Urinary bladder (tissue), 4 donors: Measurements from ENCODE around the gene ZNF516. TPM values are rescaled to one million over a fixed set of nuclear protein-coding genes. Genes with fewer than 3 reads are reported as not detected.

ENCODE experiments used
- DNase-seq: peaks from one replicate; pipeline ENCODE4 v3.0.0-alpha.2; 2015; ENCODE audit errors: extremely low spot score
- H3K27ac ChIP-seq: one replicate; pipeline ENCODE4 v1.5.1; 2013; ENCODE audit warnings: low read depth, mild to moderate bottlenecking, moderate library complexity
- H3K36me3 ChIP-seq: one replicate; pipeline ENCODE4 v1.6.1; 2013; ENCODE audit warnings: mild to moderate bottlenecking, moderate library complexity; ENCODE audit not compliant: insufficient read depth
- H3K4me1 ChIP-seq: one replicate; pipeline ENCODE4 v1.6.1; 2013; ENCODE audit warnings: mild to moderate bottlenecking, moderate library complexity; ENCODE audit not compliant: insufficient read depth
- H3K4me3 ChIP-seq: one replicate; pipeline ENCODE4 v1.5.1; 2013; ENCODE audit warnings: low read depth, low read length
- WGBS: extraction: QIAGEN DNeasy Blood & Tissue Kit; methylation state at CpG from one replicate; pipeline ENCODE4 v1.1.7; 2013; 5-methylcytosine and 5-hydroxymethylcytosine counted together
- polyA plus RNA-seq: library from polyadenylated mRNA; stranded (reverse); fragments of 200-250 nt; gene quantifications from one replicate; pipeline ENCODE4 v1.2.3, GENCODE V29; 2013
- total RNA-seq: library from RNA; depleted of rRNA; stranded (reverse); fragments of >200 nt; gene quantifications from one replicate; pipeline ENCODE4 v1.2.3, GENCODE V29; 2014
- donor health status: healthy with polysubstance abuse.
- donor health status: healthy.

Gene ZNF516
- total and polyA plus RNA-seq, 2 donors: 16.1 to 30.5 TPM

- H3K4me3 ChIP-seq: no peak overlapping the region
- H3K4me1 ChIP-seq: no peaks in the 10 kb centered on the region
- WGBS: 71% methylated on average over 15 of the region's 15 CpGs
- no peak for DNase-seq
- no peak overlapping the region for H3K27ac ChIP-seq
- H3K36me3 ChIP-seq: no peaks in the 10 kb centered on the region
These were observed 8.8 kb upstream of the ZNF516 start for GRCh38 chr18:76503649-76504386.

GRCh38 chr18:76502551-76502950 lies 7.5 kb upstream of the ZNF516 start:
- Histone ChIP-seq H3K4me1 (no peaks in the 10 kb centered on the region), H3K36me3 (no peaks in the 10 kb centered on the region), H3K27ac (no peak overlapping the region), H3K4me3 (no peak overlapping the region)
- WGBS: 89% methylated on average over 7 of the region's 7 CpGs
- no peak for DNase-seq

- Histone ChIP-seq H3K36me3 (no peaks in the 10 kb centered on the region), H3K4me3 (no peak overlapping the region), H3K27ac (no peak overlapping the region), H3K4me1 (no peaks in the 10 kb centered on the region)
- 75% methylated on average over 10 of the region's 10 CpGs for WGBS
- DNase-seq: no peak
These were observed 4.7 kb upstream of the ZNF516 start for GRCh38 chr18:76499637-76500340.

GRCh38 chr18:76499021-76499420 lies 4.0 kb upstream of the ZNF516 start:
- H3K4me3 ChIP-seq: no peak overlapping the region
- 78% methylated on average over 8 of the region's 8 CpGs for WGBS
- H3K36me3 ChIP-seq: no peaks in the 10 kb centered on the region
- DNase-seq: no peak
- no peak overlapping the region for H3K27ac ChIP-seq
- no peaks in the 10 kb centered on the region for H3K4me1 ChIP-seq

GRCh38 chr18:76498064-76498463 lies 3.0 kb upstream of the ZNF516 start:
- no peak for DNase-seq
- Histone ChIP-seq H3K27ac (no peak overlapping the region), H3K4me3 (no peak overlapping the region), H3K4me1 (no peaks in the 10 kb centered on the region), H3K36me3 (no peaks in the 10 kb centered on the region)
- 36% methylated on average over 6 of the region's 6 CpGs for WGBS

GRCh38 chr18:76497021-76497420 lies 2.0 kb upstream of the ZNF516 start:
- no peak for DNase-seq
- no peaks in the 10 kb centered on the region for H3K36me3 ChIP-seq
- H3K4me1 ChIP-seq: no peaks in the 10 kb centered on the region
- no peak overlapping the region for H3K4me3 ChIP-seq
- WGBS: 60% methylated on average over 6 of the region's 6 CpGs
- peak overlapping the region; percentile 44 for H3K27ac ChIP-seq

- WGBS: 13% methylated on average over 48 of the region's 48 CpGs
- peak overlapping the region; percentile 68 for H3K27ac ChIP-seq
- H3K4me3 ChIP-seq: peak overlapping the region; percentile 98
- no peaks in the 10 kb centered on the region for H3K36me3 ChIP-seq
- no peaks in the 10 kb centered on the region for H3K4me1 ChIP-seq
- DNase-seq: no peak
These were observed 1.3 kb upstream of the ZNF516 start for GRCh38 chr18:76496194-76496890.

GRCh38 chr18:76495435-76496193 lies 572 bp upstream of the ZNF516 start:
- DNase-seq: no peak
- H3K27ac ChIP-seq: peak overlapping the region; percentile 68
- H3K36me3 ChIP-seq: no peaks in the 10 kb centered on the region
- whole genome bisulfite sequencing: under 1% methylated on average over 43 of the region's 43 CpGs
- no peaks in the 10 kb centered on the region for H3K4me1 ChIP-seq
- peak overlapping the region; percentile 98 for H3K4me3 ChIP-seq

GRCh38 chr18:76494231-76495005 lies 624 bp downstream of the ZNF516 start:
- Histone ChIP-seq H3K27ac (peak overlapping the region; percentile 71), H3K4me3 (peak overlapping the region; percentile 98), H3K4me1 (no peaks in the 10 kb centered on the region), H3K36me3 (no peaks in the 10 kb centered on the region)
- DNase-seq: no peak
- WGBS: 2% methylated on average over 56 of the region's 56 CpGs

- Histone ChIP-seq H3K27ac (peak overlapping the region; percentile 71), H3K4me1 (no peaks in the 10 kb centered on the region), H3K4me3 (peak overlapping the region; percentile 98), H3K36me3 (no peaks in the 10 kb centered on the region)
- peak; percentile 51 for DNase-seq
- WGBS: under 1% methylated on average over 31 of the region's 31 CpGs
These were observed 1.6 kb downstream of the ZNF516 start for GRCh38 chr18:76493213-76494161.

- peak; percentile 97 for DNase-seq
- H3K4me1 ChIP-seq: no peaks in the 10 kb centered on the region
- WGBS: under 1% methylated on average over 31 of the region's 31 CpGs
- no peaks in the 10 kb centered on the region for H3K36me3 ChIP-seq
- H3K27ac ChIP-seq: peak overlapping the region; percentile 48
- peak overlapping the region; percentile 98 for H3K4me3 ChIP-seq
These were observed 2.3 kb downstream of the ZNF516 start for GRCh38 chr18:76492669-76493212.
